Fibroblast of mammary gland (primary cell): ENCODE measurements around the gene MUC5B.
"Not testable (repeated sequence)": the region's sequence is repeated elsewhere in the genome, so short reads cannot be mapped to it uniquely, and the experiment has no call there.

Source experiments
- DNase-seq: peaks from one replicate; pipeline ENCODE4 v3.0.0-alpha.2; 2010; ENCODE audit warnings: low read depth
- H3K4me3 ChIP-seq: 2 replicates; pipeline ENCODE4 v1.5.1; 2011; ENCODE audit warnings: low read depth, mild to moderate bottlenecking, low read length, moderate library complexity; ENCODE audit not compliant: control insufficient read depth
- CTCF ChIP-seq: conservative IDR thresholded peaks from 2 replicates; pipeline ENCODE4 v1.5.1; 2011; ENCODE audit warnings: low read depth, low read length, inconsistent platforms; ENCODE audit not compliant: control insufficient read depth, insufficient read depth

MUC5B gene

GRCh38 chr11:1237851-1238250, 15.0 kb downstream of the MUC5B start:
- TF ChIP-seq CTCF = no peak
- H3K4me3 ChIP-seq = no peak overlapping the region
- no peak for DNase-seq

- no peak overlapping the region for H3K4me3 ChIP-seq
- no peak for TF ChIP-seq CTCF
- no peak for DNase-seq
Measured at GRCh38 chr11:1238767-1239595, 16.1 kb downstream of the MUC5B start.

- no peak for TF ChIP-seq CTCF
- no peak for DNase-seq
- no peak overlapping the region for H3K4me3 ChIP-seq
Measured at GRCh38 chr11:1239596-1240205, 16.8 kb downstream of the MUC5B start.

- H3K4me3 ChIP-seq = no peak overlapping the region
- no peak for TF ChIP-seq CTCF
- DNase-seq = no peak
Measured at GRCh38 chr11:1240771-1241170, 17.9 kb downstream of the MUC5B start.

- H3K4me3 ChIP-seq = no peak overlapping the region
- TF ChIP-seq CTCF = no peak
- DNase-seq = no peak
Measured at GRCh38 chr11:1241706-1242105, 18.8 kb downstream of the MUC5B start.

GRCh38 chr11:1242289-1242688, 19.4 kb downstream of the MUC5B start:
- H3K4me3 ChIP-seq = no peak overlapping the region
- no peak for TF ChIP-seq CTCF

GRCh38 chr11:1242751-1243150, 19.9 kb downstream of the MUC5B start:
- DNase-seq, H3K4me3 ChIP-seq: not testable (repeated sequence)

More at GRCh38 chr11:1242289-1242688, 19.4 kb downstream of the MUC5B start:
- no peak for DNase-seq

- H3K4me3 ChIP-seq, DNase-seq: not testable (repeated sequence)
Measured at GRCh38 chr11:1243521-1243920, 20.7 kb downstream of the MUC5B start.

- not testable (repeated sequence) for DNase-seq, H3K4me3 ChIP-seq
Measured at GRCh38 chr11:1244557-1244956, 21.7 kb downstream of the MUC5B start.

GRCh38 chr11:1245717-1246116, 22.9 kb downstream of the MUC5B start:
- DNase-seq, H3K4me3 ChIP-seq: not testable (repeated sequence)

- H3K4me3 ChIP-seq, DNase-seq: not testable (repeated sequence)
Measured at GRCh38 chr11:1246301-1246700, 23.4 kb downstream of the MUC5B start.

GRCh38 chr11:1247026-1247425, 24.2 kb downstream of the MUC5B start:
- not testable (repeated sequence) for H3K4me3 ChIP-seq, DNase-seq
